C4-2B (cell line): ENCODE measurements around the gene PRPSAP1.

Experiments used
- ZFX ChIP-seq: fragments of 450-650 bp; IDR thresholded peaks from 2 replicates; pipeline ENCODE4 v1.6.1; 2017
- TF ChIP-seq, protein P1 (sequence below): fragments of 450-650 bp; conservative IDR thresholded peaks from 2 replicates; pipeline ENCODE4 v1.5.1; 2017; ENCODE audit warnings: mild to moderate bottlenecking

DNA sequence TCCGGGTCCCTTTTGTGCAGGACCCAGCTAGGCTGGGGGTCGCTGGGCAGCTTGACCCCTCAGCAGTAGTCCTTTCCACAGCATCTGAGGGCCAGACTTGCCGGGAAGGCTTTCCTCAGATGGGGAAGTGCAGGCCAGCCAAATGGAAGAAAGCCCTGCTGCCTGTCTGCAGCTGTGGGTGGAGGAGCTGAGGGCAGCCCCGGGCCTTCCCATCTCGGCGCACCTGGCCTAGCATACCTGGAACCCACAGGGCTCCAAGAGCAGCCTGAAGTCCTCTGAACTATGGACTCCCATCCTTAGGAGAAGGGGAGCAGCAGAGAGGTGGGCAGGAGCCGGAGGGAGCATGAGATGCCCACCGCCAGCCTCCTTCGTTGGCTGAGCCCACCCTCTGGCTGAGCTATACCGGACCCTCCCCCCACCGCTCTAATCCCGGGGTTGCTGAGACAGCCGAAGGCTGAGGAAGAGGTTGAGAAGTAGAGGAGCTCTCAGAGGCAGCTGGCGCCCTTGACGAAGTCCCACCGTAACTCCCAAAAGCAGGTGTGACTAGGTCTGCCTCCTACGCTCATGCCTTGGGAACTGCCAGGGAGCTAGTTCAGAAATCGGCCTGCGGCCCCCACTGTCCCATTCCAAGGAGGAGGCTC is 75.3 kb downstream of the PRPSAP1 start:
- TF ChIP-seq, protein P1, sequence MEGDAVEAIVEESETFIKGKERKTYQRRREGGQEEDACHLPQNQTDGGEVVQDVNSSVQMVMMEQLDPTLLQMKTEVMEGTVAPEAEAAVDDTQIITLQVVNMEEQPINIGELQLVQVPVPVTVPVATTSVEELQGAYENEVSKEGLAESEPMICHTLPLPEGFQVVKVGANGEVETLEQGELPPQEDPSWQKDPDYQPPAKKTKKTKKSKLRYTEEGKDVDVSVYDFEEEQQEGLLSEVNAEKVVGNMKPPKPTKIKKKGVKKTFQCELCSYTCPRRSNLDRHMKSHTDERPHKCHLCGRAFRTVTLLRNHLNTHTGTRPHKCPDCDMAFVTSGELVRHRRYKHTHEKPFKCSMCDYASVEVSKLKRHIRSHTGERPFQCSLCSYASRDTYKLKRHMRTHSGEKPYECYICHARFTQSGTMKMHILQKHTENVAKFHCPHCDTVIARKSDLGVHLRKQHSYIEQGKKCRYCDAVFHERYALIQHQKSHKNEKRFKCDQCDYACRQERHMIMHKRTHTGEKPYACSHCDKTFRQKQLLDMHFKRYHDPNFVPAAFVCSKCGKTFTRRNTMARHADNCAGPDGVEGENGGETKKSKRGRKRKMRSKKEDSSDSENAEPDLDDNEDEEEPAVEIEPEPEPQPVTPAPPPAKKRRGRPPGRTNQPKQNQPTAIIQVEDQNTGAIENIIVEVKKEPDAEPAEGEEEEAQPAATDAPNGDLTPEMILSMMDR, result no peak
- TF ChIP-seq ZFX, result no peak
